NCI-H2107 (cell line): ENCODE data around the gene NXPH3.

Experiments
- DNase-seq: peaks from one replicate; lab custom pipeline; 2025; lab: John Stamatoyannopoulos, UW

NXPH3 gene

GRCh38 chr17:49630113-49630900, 54.6 kb downstream of the NXPH3 start:
- no peak for DNase-seq

- no peak for DNase-seq
Observed at GRCh38 chr17:49631496-49631895, 55.8 kb downstream of the NXPH3 start.
